DOHH2 (cell line): Measurements from ENCODE around the gene JMJD6.
"Not testable (repeated sequence)": the region's sequence is repeated elsewhere in the genome, so short reads cannot be mapped to it uniquely, and the experiment has no call there.

Experiments used
- H3F3A ChIP-seq: fragments of 200-600 bp; sonication (generic), shearing (Covaris generic); 2 replicates; pipeline ENCODE4 v1.6.0; 2016; ENCODE audit warnings: antibody characterized with exemption, mild to moderate bottlenecking; ENCODE audit not compliant: control insufficient read depth, insufficient read depth
- H3K27ac ChIP-seq: fragments of 200-600 bp; sonication (generic); 2 replicates; pipeline ENCODE4 v1.5.1; 2014; ENCODE audit warnings: low read depth, mild to moderate bottlenecking, low read length, moderate library complexity
- H3K27me3 ChIP-seq: fragments of 200-600 bp; sonication (generic); 2 replicates; pipeline ENCODE4 v1.6.1; 2014; ENCODE audit warnings: mild to moderate bottlenecking, low read length, mixed read lengths; ENCODE audit not compliant: control insufficient read depth
- H3K36me3 ChIP-seq: fragments of 200-600 bp; sonication (generic); 2 replicates; pipeline ENCODE4 v1.6.1; 2014; ENCODE audit warnings: mild to moderate bottlenecking, low read length, moderate library complexity, mixed read lengths; ENCODE audit not compliant: control insufficient read depth
- H3K4me1 ChIP-seq: fragments of 200-600 bp; sonication (generic); 2 replicates; pipeline ENCODE4 v1.6.1; 2014; ENCODE audit warnings: mild to moderate bottlenecking, low read length, mixed read lengths; ENCODE audit not compliant: control insufficient read depth
- H3K4me2 ChIP-seq: fragments of 200-600 bp; sonication (generic); 2 replicates; pipeline ENCODE4 v1.6.0; 2014; ENCODE audit warnings: mild to moderate bottlenecking, low read length, moderate library complexity
- H3K4me3 ChIP-seq: fragments of 200-600 bp; sonication (generic); 2 replicates; pipeline ENCODE4 v1.5.1; 2014; ENCODE audit warnings: mild to moderate bottlenecking, low read length, mixed read lengths
- H3K79me2 ChIP-seq: fragments of 200-600 bp; sonication (generic); 2 replicates; pipeline ENCODE4 v1.6.1; 2014; ENCODE audit warnings: mild to moderate bottlenecking, low read length, mixed read lengths; ENCODE audit not compliant: control insufficient read depth
- H3K9me2 ChIP-seq: fragments of 200-600 bp; sonication (generic); replicated peaks from 2 replicates; pipeline ENCODE4 v1.6.1; 2014; ENCODE audit warnings: mild to moderate bottlenecking, low read length, mixed read lengths; ENCODE audit not compliant: control insufficient read depth
- H3K9me3 ChIP-seq: fragments of 200-600 bp; sonication (generic); 2 replicates; pipeline ENCODE4 v1.6.1; 2014; ENCODE audit warnings: antibody characterized with exemption, low read length, mixed read lengths; ENCODE audit not compliant: control insufficient read depth, insufficient read depth
- H4K20me1 ChIP-seq: fragments of 200-600 bp; sonication (generic); 2 replicates; pipeline ENCODE4 v1.6.0; 2014; ENCODE audit warnings: low read depth, mild to moderate bottlenecking, antibody characterized with exemption, low read length, moderate library complexity; ENCODE audit not compliant: control insufficient read depth, insufficient read depth
- CTCF ChIP-seq: fragments of 200-600 bp; sonication (generic); IDR thresholded peaks from one replicate; pipeline ENCODE4 v1.5.1; 2014; ENCODE audit warnings: antibody characterized with exemption, mild to moderate bottlenecking, low read depth, low read length; ENCODE audit not compliant: poor library complexity, severe bottlenecking
- EZH2phosphoT487 ChIP-seq: fragments of 200-600 bp; sonication (generic); IDR thresholded peaks from 2 replicates; pipeline ENCODE4 v1.6.1; 2017; ENCODE audit warnings: borderline replicate concordance, mild to moderate bottlenecking, antibody characterized with exemption, low read length, moderate library complexity, mixed read lengths

The JMJD6 gene

GRCh38 chr17:76733618-76733957 lies 7.2 kb upstream of the JMJD6 start:
- peak overlapping the region; percentile 89 for H3K4me3 ChIP-seq
- peak overlapping the region; percentile 66 for H3K4me2 ChIP-seq
- peaks cover 88% of the 10 kb centered on the region for H3K79me2 ChIP-seq
- H4K20me1 ChIP-seq = peaks cover 28% of the 10 kb centered on the region
- TF ChIP-seq EZH2phosphoT487 = no peak
- TF ChIP-seq CTCF = no peak
- peak overlapping the region; percentile 93 for H3K27ac ChIP-seq
- H3K27me3 ChIP-seq = no peaks in the 10 kb centered on the region
- peaks cover 60% of the 10 kb centered on the region for H3K4me1 ChIP-seq
- no peaks in the 10 kb centered on the region for H3K9me2 ChIP-seq
- H3K9me3 ChIP-seq = no peaks in the 10 kb centered on the region
- H3F3A ChIP-seq = peaks cover 68% of the 10 kb centered on the region
- peaks cover 78% of the 10 kb centered on the region for H3K36me3 ChIP-seq

GRCh38 chr17:76732734-76733617 lies 6.6 kb upstream of the JMJD6 start:
- no peak for TF ChIP-seq EZH2phosphoT487
- no peak for TF ChIP-seq CTCF
- peaks cover 84% of the 10 kb centered on the region for H3K36me3 ChIP-seq
- H3F3A ChIP-seq = peaks cover 70% of the 10 kb centered on the region
- peak overlapping the region; percentile 93 for H3K27ac ChIP-seq
- H3K27me3 ChIP-seq = no peaks in the 10 kb centered on the region
- peaks cover 88% of the 10 kb centered on the region for H3K79me2 ChIP-seq
- H3K4me3 ChIP-seq = peak overlapping the region; percentile 89
- H3K4me1 ChIP-seq = peaks cover 64% of the 10 kb centered on the region
- H3K9me3 ChIP-seq = no peaks in the 10 kb centered on the region
- H3K4me2 ChIP-seq = peak overlapping the region; percentile 66
- no peaks in the 10 kb centered on the region for H3K9me2 ChIP-seq
- H4K20me1 ChIP-seq = peaks cover 28% of the 10 kb centered on the region

- H3K9me3 ChIP-seq, H3K9me2 ChIP-seq, H3K27me3 ChIP-seq: not testable (repeated sequence)
- H3K27ac ChIP-seq = peak overlapping the region; percentile 30
- H3K4me2 ChIP-seq = peak overlapping the region; percentile 66
- peaks cover 95% of the 10 kb centered on the region for H3K79me2 ChIP-seq
- peaks cover 92% of the 10 kb centered on the region for H3K36me3 ChIP-seq
- peaks cover 68% of the 10 kb centered on the region for H3K4me1 ChIP-seq
- H3K4me3 ChIP-seq = peak overlapping the region; percentile 89; the same call in 1 of the 2 replicates
- peaks cover 28% of the 10 kb centered on the region for H4K20me1 ChIP-seq
- peaks cover 75% of the 10 kb centered on the region for H3F3A ChIP-seq
Measured at GRCh38 chr17:76731800-76732733, 5.7 kb upstream of the JMJD6 start.
